Pons (tissue), 1 donor: ENCODE results near the gene SPDEF.

Experiments used
- DNase-seq: peaks from one replicate; pipeline ENCODE4 v3.0.0-alpha.2; 2016; ENCODE audit warnings: low spot score

SPDEF gene

GRCh38 chr6:34583861-34584604 is 27.9 kb upstream of the SPDEF start:
- DNase-seq = no peak

GRCh38 chr6:34583461-34583860 is 27.3 kb upstream of the SPDEF start:
- DNase-seq = no peak

GRCh38 chr6:34581561-34581920 is 25.4 kb upstream of the SPDEF start:
- no peak for DNase-seq

- no peak for DNase-seq
Measured at GRCh38 chr6:34580707-34581560, 24.8 kb upstream of the SPDEF start.

- DNase-seq = no peak
Measured at GRCh38 chr6:34578445-34579262, 22.5 kb upstream of the SPDEF start.

GRCh38 chr6:34576286-34576955 is 20.3 kb upstream of the SPDEF start:
- no peak for DNase-seq

GRCh38 chr6:34575326-34575725 is 19.2 kb upstream of the SPDEF start:
- DNase-seq = no peak

- no peak for DNase-seq
Measured at GRCh38 chr6:34574647-34575293, 18.6 kb upstream of the SPDEF start.

GRCh38 chr6:34573567-34574183 is 17.5 kb upstream of the SPDEF start:
- no peak for DNase-seq

- no peak for DNase-seq
Measured at GRCh38 chr6:34572585-34572984, 16.5 kb upstream of the SPDEF start.

- no peak for DNase-seq
Measured at GRCh38 chr6:34572021-34572420, 15.9 kb upstream of the SPDEF start.

- DNase-seq = no peak
Measured at GRCh38 chr6:34571388-34571787, 15.3 kb upstream of the SPDEF start.

GRCh38 chr6:34570066-34570833 is 14.1 kb upstream of the SPDEF start:
- no peak for DNase-seq

- no peak for DNase-seq
Measured at GRCh38 chr6:34569361-34569973, 13.3 kb upstream of the SPDEF start.

- DNase-seq = no peak
Measured at GRCh38 chr6:34568341-34569201, 12.4 kb upstream of the SPDEF start.

GRCh38 chr6:34566830-34567546 is 10.9 kb upstream of the SPDEF start:
- DNase-seq = no peak

GRCh38 chr6:34565722-34566137 is 9.6 kb upstream of the SPDEF start:
- DNase-seq = no peak

- DNase-seq = no peak
Measured at GRCh38 chr6:34564181-34564580, 8.1 kb upstream of the SPDEF start.
